HEK293 (cell line): Measurements from ENCODE around the gene RMND5B.

ENCODE experiments used
- EGR2 ChIP-seq: fragments of 450-650 bp; formaldehyde crosslinking; IDR thresholded peaks from 2 replicates; pipeline ENCODE4 v1.5.1; 2016; ENCODE audit warnings: low read depth, missing biosample characterization, missing genetic modification characterization
- HIC1 ChIP-seq: fragments of 450-650 bp; formaldehyde crosslinking; IDR thresholded peaks from 2 replicates; pipeline ENCODE4 v1.5.1; 2016; ENCODE audit warnings: missing biosample characterization, missing genetic modification characterization
- HOXC10 ChIP-seq: sonication (generic); formaldehyde crosslinking; IDR thresholded peaks from 2 replicates; pipeline ENCODE4 v1.8.1; 2023; ENCODE audit warnings: mild to moderate bottlenecking, missing genetic modification reagents
- IKZF3 ChIP-seq: fragments of 450-650 bp; IDR thresholded peaks from 2 replicates; pipeline ENCODE4 v1.5.0; 2018; ENCODE audit warnings: missing biosample characterization, mild to moderate bottlenecking, missing genetic modification characterization, moderate library complexity
- MEIS1 ChIP-seq: sonication (generic); formaldehyde crosslinking; IDR thresholded peaks from 2 replicates; pipeline ENCODE4 v1.8.1; 2022; ENCODE audit warnings: missing genetic modification reagents, mild to moderate bottlenecking, borderline replicate concordance
- PRDM4 ChIP-seq: fragments of 450-650 bp; formaldehyde crosslinking; IDR thresholded peaks from 2 replicates; pipeline ENCODE4 v1.5.1; 2017; ENCODE audit warnings: missing biosample characterization, missing genetic modification characterization
- PRDM6 ChIP-seq: fragments of 450-650 bp; formaldehyde crosslinking; IDR thresholded peaks from 2 replicates; pipeline ENCODE4 v1.5.1; 2017; ENCODE audit warnings: missing biosample characterization, missing genetic modification characterization
- SP2 ChIP-seq: fragments of 450-650 bp; formaldehyde crosslinking; IDR thresholded peaks from 2 replicates; pipeline ENCODE4 v1.5.1; 2016; ENCODE audit warnings: missing biosample characterization, missing genetic modification characterization
- SP3 ChIP-seq: fragments of 450-650 bp; formaldehyde crosslinking; IDR thresholded peaks from 2 replicates; pipeline ENCODE4 v1.5.1; 2016; ENCODE audit warnings: missing biosample characterization, missing genetic modification characterization
- ZBTB1 ChIP-seq: fragments of 450-650 bp; formaldehyde crosslinking; IDR thresholded peaks from 2 replicates; pipeline ENCODE4 v1.5.1; 2016; ENCODE audit warnings: missing biosample characterization, missing genetic modification characterization
- ZBTB21 ChIP-seq: fragments of 450-650 bp; formaldehyde crosslinking; IDR thresholded peaks from 2 replicates; pipeline ENCODE4 v1.5.1; 2017; ENCODE audit warnings: missing biosample characterization, missing genetic modification characterization
- ZBTB48 ChIP-seq: fragments of 450-650 bp; formaldehyde crosslinking; IDR thresholded peaks from 2 replicates; pipeline ENCODE4 v1.5.1; 2016; ENCODE audit warnings: missing biosample characterization, missing genetic modification characterization
- ZFHX2 ChIP-seq: fragments of 450-650 bp; formaldehyde crosslinking; conservative IDR thresholded peaks from 2 replicates; pipeline ENCODE4 v1.5.1; 2016; ENCODE audit warnings: missing biosample characterization, missing genetic modification characterization
- ZNF10 ChIP-seq: fragments of 450-650 bp; formaldehyde crosslinking; IDR thresholded peaks from 2 replicates; pipeline ENCODE4 v1.5.1; 2017; ENCODE audit warnings: missing biosample characterization, missing genetic modification characterization
- ZNF266 ChIP-seq: fragments of 450-650 bp; formaldehyde crosslinking; IDR thresholded peaks from 2 replicates; pipeline ENCODE4 v1.5.1; 2016; ENCODE audit warnings: missing biosample characterization, missing genetic modification characterization, low read depth
- ZNF350 ChIP-seq: fragments of 450-650 bp; formaldehyde crosslinking; IDR thresholded peaks from 2 replicates; pipeline ENCODE4 v1.5.0; 2017; ENCODE audit warnings: missing biosample characterization, mild to moderate bottlenecking, missing genetic modification characterization
- ZNF362 ChIP-seq: fragments of 450-650 bp; formaldehyde crosslinking; IDR thresholded peaks from 2 replicates; pipeline ENCODE4 v1.5.1; 2016; ENCODE audit warnings: missing biosample characterization, missing genetic modification characterization
- ZNF366 ChIP-seq: fragments of 450-650 bp; formaldehyde crosslinking; conservative IDR thresholded peaks from 2 replicates; pipeline ENCODE4 v1.5.1; 2016; ENCODE audit warnings: missing biosample characterization, missing genetic modification characterization
- ZNF433 ChIP-seq: fragments of 450-650 bp; formaldehyde crosslinking; IDR thresholded peaks from 2 replicates; pipeline ENCODE4 v1.5.1; 2016; ENCODE audit warnings: missing biosample characterization, missing genetic modification characterization, low read depth
- ZNF558 ChIP-seq: fragments of 450-650 bp; formaldehyde crosslinking; IDR thresholded peaks from 2 replicates; pipeline ENCODE4 v1.5.1; 2016; ENCODE audit warnings: missing biosample characterization, missing genetic modification characterization
- ZNF623 ChIP-seq: fragments of 450-650 bp; formaldehyde crosslinking; IDR thresholded peaks from 2 replicates; pipeline ENCODE4 v1.5.1; 2016; ENCODE audit warnings: missing biosample characterization, missing genetic modification characterization
- ZNF624 ChIP-seq: fragments of 450-650 bp; formaldehyde crosslinking; IDR thresholded peaks from 2 replicates; pipeline ENCODE4 v1.5.1; 2017; ENCODE audit warnings: missing biosample characterization, missing genetic modification characterization
- ZNF629 ChIP-seq: fragments of 450-650 bp; formaldehyde crosslinking; IDR thresholded peaks from 2 replicates; pipeline ENCODE4 v1.5.1; 2017; ENCODE audit warnings: missing biosample characterization, missing genetic modification characterization
- ZNF776 ChIP-seq: fragments of 450-650 bp; formaldehyde crosslinking; IDR thresholded peaks from 2 replicates; pipeline ENCODE4 v1.5.0; 2017; ENCODE audit warnings: missing biosample characterization, missing genetic modification characterization, borderline replicate concordance

The RMND5B gene

GRCh38 chr5:178192244-178192643, 61.4 kb downstream of the RMND5B start (continued):
- TF ChIP-seq MEIS1 (CRISPR knock-in tag) (no peak), ZNF558 (tag by site-specific recombination) (no peak), ZNF776 (tag by site-specific recombination) (no peak), ZNF362 (tag by site-specific recombination) (no peak), ZBTB21 (tag by site-specific recombination) (no peak), ZBTB48 (tag by site-specific recombination) (no peak), EGR2 (tag by site-specific recombination) (peak; percentile 58), HIC1 (tag by site-specific recombination) (no peak), SP3 (tag by site-specific recombination) (no peak), ZNF10 (tag by site-specific recombination) (no peak), ZNF629 (tag by site-specific recombination) (no peak), IKZF3 (tag by site-specific recombination) (no peak), ZFHX2 (tag by site-specific recombination) (peak; percentile 35), ZNF433 (tag by site-specific recombination) (no peak), ZNF623 (tag by site-specific recombination) (no peak), ZNF266 (tag by site-specific recombination) (no peak), ZNF624 (tag by site-specific recombination) (no peak), PRDM6 (tag by site-specific recombination) (no peak), SP2 (tag by site-specific recombination) (no peak), ZNF350 (tag by site-specific recombination) (no peak), ZBTB1 (no peak), PRDM4 (tag by site-specific recombination) (peak; percentile 50; the same call in 1 of the 2 replicates), HOXC10 (CRISPR knock-in tag) (no peak), ZNF366 (tag by site-specific recombination) (peak; percentile 85)
